NOMO-1 treated with dmso at 0.1 percent for 144 hours (cell line): Measurements from ENCODE around the gene RBM12.
"Not testable (repeated sequence)": the region's sequence is repeated elsewhere in the genome, so short reads cannot be mapped to it uniquely, and the experiment has no call there.

ENCODE experiments used
- DNase-seq: peaks from one replicate; lab custom pipeline; 2025; ENCODE audit not compliant: unreplicated experiment; lab: John Stamatoyannopoulos, UW

The RBM12 gene

GRCh38 chr20:35699127-35699956, 34.6 kb upstream of the RBM12 start, which contains the start of the genes NFS1 and ROMO1:
Gene NFS1, minus strand, starts transcription at chr20:35699352. Its CDS starts 64 bp downstream, at chr20:35699288.
Gene ROMO1, plus strand, starts transcription at chr20:35699405. Its CDS starts 228 bp downstream, at chr20:35699633.
- DNase-seq = peak; percentile 75

DNA sequence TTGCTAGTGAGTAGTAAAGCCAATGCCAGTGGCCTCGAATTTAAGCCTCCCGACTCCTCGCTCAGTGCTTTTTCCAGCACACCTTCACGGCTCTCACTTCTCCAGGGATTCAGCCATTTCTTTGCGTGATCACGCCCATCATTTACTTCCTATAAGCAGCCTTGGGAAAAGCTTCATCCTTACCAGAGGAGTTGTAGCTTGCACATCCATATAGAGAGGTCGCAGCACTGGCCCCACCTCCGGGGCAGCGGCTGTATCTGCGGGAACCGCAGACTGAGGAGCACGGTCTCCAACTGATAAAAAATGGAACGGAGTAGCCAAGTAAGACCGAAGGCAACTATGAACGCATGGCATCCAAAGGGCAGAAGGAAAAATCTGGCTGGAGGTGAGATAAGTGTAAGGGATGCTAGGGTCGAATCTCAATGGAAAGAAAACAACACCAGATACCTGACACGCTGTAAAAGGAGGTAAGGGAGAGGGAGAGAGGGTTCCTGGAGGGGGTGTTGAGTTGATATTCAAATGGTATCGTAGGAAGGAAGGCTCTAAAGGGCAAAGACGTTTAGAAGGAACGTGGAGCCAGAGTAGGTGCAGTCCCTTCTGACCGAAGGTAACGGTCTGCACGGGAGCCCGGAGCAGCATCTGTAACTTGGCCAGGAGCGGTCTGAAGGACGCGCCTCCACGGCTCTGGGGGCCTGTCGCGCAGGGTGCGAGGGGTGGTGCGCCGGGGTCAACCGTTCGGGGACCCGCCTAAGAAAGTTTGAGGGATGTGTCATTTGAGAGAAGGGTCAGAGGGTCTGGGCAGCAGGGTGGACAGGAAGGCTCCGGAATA, 33.8 kb upstream of the RBM12 start:
- DNase-seq = no peak

- no peak for DNase-seq
Observed at GRCh38 chr20:35697696-35698297, 33.1 kb upstream of the RBM12 start.

GRCh38 chr20:35695978-35696377, 31.3 kb upstream of the RBM12 start:
- no peak for DNase-seq

- no peak for DNase-seq
Observed at GRCh38 chr20:35695245-35695749, 30.6 kb upstream of the RBM12 start.

DNA sequence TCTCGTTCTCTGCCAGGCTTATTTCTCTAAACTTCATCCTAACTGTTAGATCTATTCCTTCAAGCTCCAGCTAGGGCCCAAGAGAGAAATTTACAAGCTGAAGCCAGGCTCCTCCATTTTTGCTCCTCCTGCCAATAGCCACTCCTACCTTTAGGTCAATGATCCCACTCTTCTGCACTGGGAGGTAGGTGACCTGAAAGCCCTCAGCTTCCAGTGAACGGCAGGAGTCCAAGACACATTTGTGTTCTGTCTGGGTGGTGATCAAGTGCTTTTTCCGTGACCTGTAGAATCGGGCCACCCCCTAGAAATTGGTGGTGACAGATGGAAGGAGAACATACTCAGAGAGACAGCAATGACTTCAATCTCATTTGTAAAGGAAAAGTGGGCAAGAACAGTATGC, 25.6 kb upstream of the RBM12 start:
- DNase-seq = no peak

DNA sequence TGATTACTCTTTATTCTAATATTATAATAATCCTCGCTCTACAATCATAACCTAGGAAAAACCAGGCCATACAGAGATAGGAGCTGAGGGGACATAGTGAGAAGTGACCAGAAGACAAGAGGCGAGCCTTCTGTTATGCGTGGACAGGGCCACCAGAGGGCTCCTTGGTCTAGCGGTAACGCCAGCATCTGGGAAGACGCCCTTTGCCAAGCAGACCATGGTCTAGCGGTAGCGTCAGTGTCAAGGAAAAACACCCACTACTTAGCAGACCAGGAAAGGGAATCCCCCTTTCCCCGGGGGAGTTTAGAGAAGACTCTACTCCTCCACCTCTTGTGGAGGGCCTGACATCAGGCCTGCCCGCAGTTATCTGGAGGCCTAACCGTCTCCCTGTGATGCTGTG, 22.2 kb upstream of the RBM12 start:
- not testable (repeated sequence) for DNase-seq

DNA sequence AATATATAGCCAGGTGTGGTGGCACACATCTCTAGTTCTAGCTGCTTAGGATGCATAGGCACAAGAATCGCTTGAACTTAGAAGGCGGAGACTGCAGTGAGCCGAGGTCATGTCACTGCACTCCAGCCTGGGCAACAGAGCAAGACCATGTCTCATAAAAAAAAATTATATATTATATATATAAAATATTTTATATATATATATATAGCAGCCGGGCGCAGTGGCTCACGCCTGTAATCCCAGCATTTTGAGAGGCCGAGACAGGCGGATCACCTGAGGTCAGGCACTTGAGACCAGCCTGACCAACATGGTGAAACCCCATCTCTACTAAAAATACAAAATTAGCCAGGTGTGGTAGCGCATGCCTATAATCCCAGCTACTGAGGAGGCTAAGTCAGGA, 20.7 kb upstream of the RBM12 start:
- not testable (repeated sequence) for DNase-seq

- no peak for DNase-seq
Observed at GRCh38 chr20:35681960-35682359, 17.3 kb upstream of the RBM12 start.

- DNase-seq = peak; percentile 44
Observed at GRCh38 chr20:35680452-35681183, 15.9 kb upstream of the RBM12 start.

DNA sequence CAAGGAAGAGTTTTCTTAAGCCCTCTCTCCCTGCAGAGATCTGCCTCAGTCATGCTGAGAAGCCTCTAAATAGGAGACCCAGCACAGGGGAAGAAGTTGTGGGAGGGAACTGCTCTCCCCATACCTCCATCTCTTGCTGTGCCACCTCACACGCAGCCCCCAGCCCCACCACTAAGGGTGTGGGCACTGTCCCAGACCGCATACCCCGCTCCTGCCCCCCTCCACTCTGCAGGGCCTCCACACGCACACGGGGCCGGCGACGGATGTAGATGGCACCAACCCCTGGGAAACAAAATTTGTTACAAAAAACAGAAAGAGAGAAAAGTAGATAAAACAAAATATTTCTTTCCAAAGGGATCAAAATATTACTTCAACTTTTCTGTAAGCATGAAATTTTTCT, 10.2 kb upstream of the RBM12 start:
- DNase-seq = no peak

GRCh38 chr20:35673884-35674283, 9.2 kb upstream of the RBM12 start:
- no peak for DNase-seq

- no peak for DNase-seq
Observed at GRCh38 chr20:35669681-35670080, 5.0 kb upstream of the RBM12 start.

DNA sequence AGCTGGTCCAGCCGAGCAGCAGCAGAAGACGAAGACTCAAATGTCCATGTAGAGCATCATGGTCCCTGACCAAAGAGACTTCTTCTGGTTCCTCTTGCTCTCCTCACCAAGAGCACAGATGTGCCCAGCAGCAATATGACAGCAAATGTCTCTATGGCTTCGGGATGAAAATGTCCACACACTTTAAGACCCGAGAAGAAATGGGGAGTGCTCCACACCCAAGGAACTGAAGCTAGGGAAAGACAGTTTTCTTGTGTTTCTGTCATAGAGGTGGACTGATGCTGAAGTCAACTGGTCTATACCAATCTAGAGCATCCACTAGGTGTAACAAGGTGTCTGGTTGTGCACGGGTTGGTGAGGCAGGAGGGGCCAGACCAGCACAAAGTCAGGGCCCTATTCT, 4.5 kb upstream of the RBM12 start:
- no peak for DNase-seq

- no peak for DNase-seq
Observed at GRCh38 chr20:35665949-35666288, 1.2 kb upstream of the RBM12 start.

- peak; percentile 11 for DNase-seq
Observed at GRCh38 chr20:35663516-35664465, 909 bp downstream of the RBM12 start.

DNA sequence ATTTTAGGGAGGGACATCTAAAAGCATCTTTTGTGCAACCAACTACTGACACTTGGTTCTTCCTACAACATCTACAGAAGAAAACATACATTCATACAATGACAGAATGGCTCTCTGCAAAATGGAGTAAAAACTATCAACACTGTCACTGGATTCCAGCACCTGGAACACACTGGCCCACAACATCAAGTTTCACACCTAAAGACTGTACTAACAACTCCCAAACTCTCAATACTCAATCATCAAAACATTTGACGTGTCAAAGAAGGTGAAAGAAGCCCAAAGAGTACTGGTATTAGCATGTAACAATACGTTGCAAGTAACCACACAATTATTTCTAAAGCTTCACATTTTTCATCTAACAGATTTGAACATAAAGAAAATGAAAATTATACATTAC, 2.1 kb downstream of the RBM12 start:
- no peak for DNase-seq

GRCh38 chr20:35661908-35662307, 2.8 kb downstream of the RBM12 start:
- no peak for DNase-seq

DNA sequence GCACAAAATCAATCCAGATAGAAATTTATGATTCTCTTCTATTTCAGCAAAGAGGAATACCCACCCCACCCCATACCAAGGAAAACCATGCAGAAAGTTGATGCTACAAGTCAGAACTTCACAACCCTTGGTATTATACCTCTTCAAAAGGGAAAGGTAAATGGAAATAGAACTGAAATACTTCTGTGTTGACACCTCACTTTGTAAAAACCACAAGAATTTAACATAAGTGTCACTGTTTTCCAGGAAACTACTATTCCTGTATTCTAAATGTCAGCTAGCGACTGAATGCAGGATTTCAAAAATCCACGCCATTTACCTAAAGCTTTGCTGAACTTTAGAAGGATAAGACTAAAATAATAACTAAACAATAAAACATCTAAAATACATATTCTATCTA, 3.6 kb downstream of the RBM12 start:
- no peak for DNase-seq
